Measurements from ENCODE around the gene CDK6.

The CDK6 gene

DNA sequence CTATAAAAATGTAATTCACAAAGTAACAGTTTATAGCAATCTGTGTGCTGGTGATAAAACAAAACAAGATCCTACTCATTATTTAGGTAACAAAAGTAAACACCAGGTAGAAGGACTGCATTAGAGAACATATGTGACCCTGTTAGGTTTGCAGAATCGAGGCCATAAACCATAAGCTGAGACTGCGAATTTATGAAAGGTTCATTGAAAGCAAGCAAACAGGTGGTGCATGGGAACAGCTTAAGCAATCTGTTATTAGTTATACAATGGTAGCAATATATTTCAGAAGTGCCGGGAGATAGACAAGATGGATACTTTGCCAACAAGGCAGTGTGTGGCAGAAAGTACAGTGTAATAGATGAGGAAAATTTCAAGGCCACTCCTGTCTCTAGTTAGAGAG lies 222.7 kb downstream of the CDK6 start:
- no peak overlapping the region for H3K4me3 ChIP-seq (ENCODE audit: low read depth, low read length)
- TF ChIP-seq, protein P1, sequence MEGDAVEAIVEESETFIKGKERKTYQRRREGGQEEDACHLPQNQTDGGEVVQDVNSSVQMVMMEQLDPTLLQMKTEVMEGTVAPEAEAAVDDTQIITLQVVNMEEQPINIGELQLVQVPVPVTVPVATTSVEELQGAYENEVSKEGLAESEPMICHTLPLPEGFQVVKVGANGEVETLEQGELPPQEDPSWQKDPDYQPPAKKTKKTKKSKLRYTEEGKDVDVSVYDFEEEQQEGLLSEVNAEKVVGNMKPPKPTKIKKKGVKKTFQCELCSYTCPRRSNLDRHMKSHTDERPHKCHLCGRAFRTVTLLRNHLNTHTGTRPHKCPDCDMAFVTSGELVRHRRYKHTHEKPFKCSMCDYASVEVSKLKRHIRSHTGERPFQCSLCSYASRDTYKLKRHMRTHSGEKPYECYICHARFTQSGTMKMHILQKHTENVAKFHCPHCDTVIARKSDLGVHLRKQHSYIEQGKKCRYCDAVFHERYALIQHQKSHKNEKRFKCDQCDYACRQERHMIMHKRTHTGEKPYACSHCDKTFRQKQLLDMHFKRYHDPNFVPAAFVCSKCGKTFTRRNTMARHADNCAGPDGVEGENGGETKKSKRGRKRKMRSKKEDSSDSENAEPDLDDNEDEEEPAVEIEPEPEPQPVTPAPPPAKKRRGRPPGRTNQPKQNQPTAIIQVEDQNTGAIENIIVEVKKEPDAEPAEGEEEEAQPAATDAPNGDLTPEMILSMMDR (IDR thresholded peaks at IDR 0.05; ENCODE audit: insufficient read depth, low read depth, low read length, missing control alignments), result no peak
- DNase-seq (ENCODE audit: low read depth), result no peak

DNA sequence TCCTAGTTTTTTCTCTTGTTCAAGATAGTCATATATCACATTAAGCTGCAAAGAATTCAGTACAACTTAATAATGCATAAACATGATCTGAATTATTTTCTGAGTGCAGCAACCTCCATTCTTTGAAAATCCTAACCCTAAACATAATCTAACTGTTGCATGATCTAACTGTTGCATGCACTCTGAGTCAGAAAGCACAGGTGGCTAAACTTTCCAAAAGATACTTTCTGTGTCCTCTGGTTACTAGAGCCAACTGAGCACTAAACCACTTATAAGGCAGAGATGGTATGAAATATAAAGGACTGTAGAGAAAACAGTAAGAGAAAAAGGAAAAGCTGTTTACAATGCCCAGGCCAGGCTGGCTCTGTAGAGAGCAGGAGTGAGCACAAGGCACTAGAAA lies 223.2 kb downstream of the CDK6 start:
- no peak overlapping the region for H3K4me3 ChIP-seq (ENCODE audit: low read depth, low read length)
- TF ChIP-seq, protein P1 (IDR thresholded peaks at IDR 0.05; ENCODE audit: insufficient read depth, low read depth, low read length, missing control alignments), result no peak
- DNase-seq (ENCODE audit: low read depth), result no peak

DNA sequence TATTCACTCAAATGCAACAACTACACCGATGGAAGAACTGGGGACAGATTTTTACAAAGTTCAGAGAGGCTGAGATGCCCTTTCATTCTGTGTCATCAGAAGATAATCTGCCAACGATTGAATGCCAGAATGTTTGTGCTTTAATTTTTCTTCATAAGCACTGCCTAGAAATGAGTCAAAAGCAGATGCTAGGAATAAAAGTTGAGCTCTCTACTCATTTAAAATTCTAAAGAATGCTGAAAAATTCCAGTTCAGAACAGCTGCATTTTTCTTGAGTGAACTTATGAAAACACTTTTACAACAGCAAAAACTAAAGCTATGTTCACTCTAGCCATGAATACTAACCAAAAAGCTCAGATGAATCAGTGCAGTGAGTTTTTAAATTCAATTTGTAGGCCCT lies 223.9 kb downstream of the CDK6 start:
- TF ChIP-seq, protein P1 (IDR thresholded peaks at IDR 0.05; ENCODE audit: insufficient read depth, low read depth, low read length, missing control alignments), result no peak
- no peak for DNase-seq (ENCODE audit: low read depth)
- no peak overlapping the region for H3K4me3 ChIP-seq (ENCODE audit: low read depth, low read length)

DNA sequence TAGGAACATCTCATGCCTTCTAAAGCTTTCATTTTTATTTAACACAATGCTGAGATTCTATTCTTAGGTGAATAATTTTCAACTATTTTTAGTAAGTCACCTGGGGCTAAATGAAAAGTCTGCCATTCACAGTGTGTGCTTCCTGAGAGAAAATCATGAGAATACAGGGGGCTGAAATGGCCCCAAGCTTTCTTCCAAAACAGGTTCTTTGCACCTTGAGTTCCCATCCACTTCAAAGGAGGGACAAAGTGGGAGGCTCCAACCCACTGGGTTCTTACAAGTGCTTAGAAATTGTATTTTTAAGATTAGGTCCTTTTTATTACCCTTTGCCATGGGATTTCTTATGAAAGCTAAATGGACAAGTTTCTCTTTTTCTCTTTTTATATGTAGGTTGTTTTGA lies 224.6 kb downstream of the CDK6 start:
- H3K4me3 ChIP-seq (ENCODE audit: low read depth, low read length), result no peak overlapping the region
- no peak for DNase-seq (ENCODE audit: low read depth)
- TF ChIP-seq, protein P1 (IDR thresholded peaks at IDR 0.05; ENCODE audit: insufficient read depth, low read depth, low read length, missing control alignments), result no peak

DNA sequence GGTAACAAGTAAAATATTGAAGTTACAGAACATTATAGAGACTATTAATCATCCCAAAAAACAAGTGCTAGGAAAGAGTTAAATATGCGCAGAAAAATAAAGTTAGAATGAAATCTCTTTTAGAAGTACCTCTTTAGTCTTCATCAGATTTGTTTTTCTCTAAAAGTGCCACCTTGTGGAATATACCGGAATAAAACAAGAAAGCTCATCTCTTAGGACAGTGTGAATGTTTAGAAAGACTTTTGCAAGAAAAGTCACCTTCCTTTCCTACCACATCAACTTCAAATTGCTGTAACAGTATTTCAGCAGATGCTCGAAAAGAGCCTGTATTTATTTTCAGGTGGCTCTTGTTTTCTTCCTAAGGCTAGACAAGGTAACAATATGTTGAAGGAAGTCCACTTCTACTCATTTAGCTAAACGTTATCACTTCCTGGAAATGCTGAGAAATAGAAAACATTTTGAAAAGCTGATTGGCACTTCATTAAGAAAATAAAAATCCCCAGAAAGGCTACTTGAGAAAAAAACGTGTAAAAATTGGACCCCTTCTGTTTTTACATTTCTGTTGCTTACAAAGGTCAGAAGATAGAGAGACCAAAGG lies 226.4 kb downstream of the CDK6 start:
- TF ChIP-seq, protein P1 (IDR thresholded peaks at IDR 0.05; ENCODE audit: insufficient read depth, low read depth, low read length, missing control alignments), result peak; percentile 29
- peak; percentile 36 for DNase-seq (ENCODE audit: low read depth)
- no peak overlapping the region for H3K4me3 ChIP-seq (ENCODE audit: low read depth, low read length)

DNA sequence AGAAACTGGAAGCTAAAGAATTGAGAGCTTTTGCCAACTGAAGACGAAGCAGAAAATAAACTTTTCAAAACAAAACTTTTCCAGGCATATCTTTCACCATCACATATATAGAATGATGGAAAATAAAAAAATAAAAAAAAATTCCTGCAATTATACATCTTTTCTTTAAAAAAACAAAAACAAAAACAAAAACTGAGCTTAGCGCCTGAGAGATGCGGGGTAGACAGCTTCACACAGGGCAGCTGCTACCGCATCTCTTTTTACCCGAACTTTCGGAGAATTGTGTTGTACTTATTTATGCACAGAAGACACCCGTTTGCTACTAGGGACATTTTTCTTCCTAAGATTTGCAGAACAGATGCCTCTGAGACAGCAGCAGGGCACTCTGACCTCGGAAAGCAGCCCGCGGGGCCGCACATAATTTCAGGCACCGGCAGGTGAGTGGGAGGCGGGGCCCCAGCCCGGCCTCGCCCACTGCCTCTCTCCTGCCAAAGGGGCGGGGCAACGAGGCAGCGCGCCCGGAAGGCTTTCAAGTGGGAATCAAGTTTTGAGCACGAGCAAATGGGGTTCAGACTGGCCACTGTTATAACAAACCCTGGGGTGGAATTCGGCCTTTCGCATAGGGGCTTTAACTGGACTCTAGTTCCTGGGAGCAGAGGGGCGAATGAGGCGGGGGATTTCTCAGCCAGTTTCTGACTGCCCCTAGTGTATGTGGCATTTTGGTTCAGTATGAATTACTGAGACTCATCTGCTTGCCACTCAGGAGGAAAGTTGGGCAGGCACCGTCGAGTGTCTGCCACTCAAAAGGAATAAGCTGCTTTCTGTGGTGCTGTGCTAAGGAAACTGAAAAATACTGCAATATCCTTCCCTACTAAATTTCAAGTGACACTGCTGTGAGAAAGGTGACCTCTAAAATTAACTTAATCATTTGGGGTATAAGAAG lies 227.7 kb downstream of the CDK6 start:
- no peak overlapping the region for H3K4me3 ChIP-seq (ENCODE audit: low read depth, low read length)
- TF ChIP-seq, protein P1 (IDR thresholded peaks at IDR 0.05; ENCODE audit: insufficient read depth, low read depth, low read length, missing control alignments), result no peak
- DNase-seq (ENCODE audit: low read depth), result no peak

Data from GM12865 (cell line).